Cardiac fibroblast (primary cell): Measurements from ENCODE around the gene WDR54.

ENCODE experiments used
- DNase-seq, 2 donors: peaks; one replicate each; pipeline versions ENCODE4 v3.0.0 to v3.0.0-alpha.2; 2010; ENCODE audit warnings: low read depth in 2 of 2
- H3K4me3 ChIP-seq, 2 donors: replicated peaks in 1 of 2; 1 replicate in 1 of 2; 2 replicates in 1 of 2; pipeline ENCODE4 v1.5.1; 2011; ENCODE audit warnings: low read depth in 2 of 2, low read length in 2 of 2, mild to moderate bottlenecking in 2 of 2, moderate library complexity in 1 of 2
- TF ChIP-seq, protein P1 (sequence below): IDR thresholded peaks from one replicate; pipeline ENCODE4 v1.5.1; 2011; ENCODE audit warnings: low read depth, mild to moderate bottlenecking, low read length, inconsistent platforms

Gene WDR54

DNA sequence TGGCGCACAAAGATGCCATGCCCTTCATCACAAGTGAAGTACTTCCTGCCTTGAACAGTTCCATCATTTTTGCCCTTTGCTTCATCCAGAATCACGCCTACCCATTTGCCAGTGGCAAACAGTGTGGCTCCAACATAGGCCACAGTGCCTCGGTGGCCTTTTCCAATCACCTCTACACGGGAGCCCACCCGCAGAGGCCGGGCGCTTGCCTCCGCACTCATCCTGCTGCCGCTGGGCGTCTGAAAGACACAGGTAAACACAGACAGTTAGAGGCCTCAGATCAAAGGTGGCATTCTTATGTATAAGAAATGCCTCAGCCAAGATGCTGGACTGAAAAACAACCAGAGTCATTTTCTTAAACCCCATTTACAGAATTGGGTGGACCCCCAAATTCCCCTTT, 43.5 kb upstream of the WDR54 start:
- no peak overlapping the region for H3K4me3 ChIP-seq
- no peak for DNase-seq
- TF ChIP-seq, protein P1, sequence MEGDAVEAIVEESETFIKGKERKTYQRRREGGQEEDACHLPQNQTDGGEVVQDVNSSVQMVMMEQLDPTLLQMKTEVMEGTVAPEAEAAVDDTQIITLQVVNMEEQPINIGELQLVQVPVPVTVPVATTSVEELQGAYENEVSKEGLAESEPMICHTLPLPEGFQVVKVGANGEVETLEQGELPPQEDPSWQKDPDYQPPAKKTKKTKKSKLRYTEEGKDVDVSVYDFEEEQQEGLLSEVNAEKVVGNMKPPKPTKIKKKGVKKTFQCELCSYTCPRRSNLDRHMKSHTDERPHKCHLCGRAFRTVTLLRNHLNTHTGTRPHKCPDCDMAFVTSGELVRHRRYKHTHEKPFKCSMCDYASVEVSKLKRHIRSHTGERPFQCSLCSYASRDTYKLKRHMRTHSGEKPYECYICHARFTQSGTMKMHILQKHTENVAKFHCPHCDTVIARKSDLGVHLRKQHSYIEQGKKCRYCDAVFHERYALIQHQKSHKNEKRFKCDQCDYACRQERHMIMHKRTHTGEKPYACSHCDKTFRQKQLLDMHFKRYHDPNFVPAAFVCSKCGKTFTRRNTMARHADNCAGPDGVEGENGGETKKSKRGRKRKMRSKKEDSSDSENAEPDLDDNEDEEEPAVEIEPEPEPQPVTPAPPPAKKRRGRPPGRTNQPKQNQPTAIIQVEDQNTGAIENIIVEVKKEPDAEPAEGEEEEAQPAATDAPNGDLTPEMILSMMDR: no peak

DNA sequence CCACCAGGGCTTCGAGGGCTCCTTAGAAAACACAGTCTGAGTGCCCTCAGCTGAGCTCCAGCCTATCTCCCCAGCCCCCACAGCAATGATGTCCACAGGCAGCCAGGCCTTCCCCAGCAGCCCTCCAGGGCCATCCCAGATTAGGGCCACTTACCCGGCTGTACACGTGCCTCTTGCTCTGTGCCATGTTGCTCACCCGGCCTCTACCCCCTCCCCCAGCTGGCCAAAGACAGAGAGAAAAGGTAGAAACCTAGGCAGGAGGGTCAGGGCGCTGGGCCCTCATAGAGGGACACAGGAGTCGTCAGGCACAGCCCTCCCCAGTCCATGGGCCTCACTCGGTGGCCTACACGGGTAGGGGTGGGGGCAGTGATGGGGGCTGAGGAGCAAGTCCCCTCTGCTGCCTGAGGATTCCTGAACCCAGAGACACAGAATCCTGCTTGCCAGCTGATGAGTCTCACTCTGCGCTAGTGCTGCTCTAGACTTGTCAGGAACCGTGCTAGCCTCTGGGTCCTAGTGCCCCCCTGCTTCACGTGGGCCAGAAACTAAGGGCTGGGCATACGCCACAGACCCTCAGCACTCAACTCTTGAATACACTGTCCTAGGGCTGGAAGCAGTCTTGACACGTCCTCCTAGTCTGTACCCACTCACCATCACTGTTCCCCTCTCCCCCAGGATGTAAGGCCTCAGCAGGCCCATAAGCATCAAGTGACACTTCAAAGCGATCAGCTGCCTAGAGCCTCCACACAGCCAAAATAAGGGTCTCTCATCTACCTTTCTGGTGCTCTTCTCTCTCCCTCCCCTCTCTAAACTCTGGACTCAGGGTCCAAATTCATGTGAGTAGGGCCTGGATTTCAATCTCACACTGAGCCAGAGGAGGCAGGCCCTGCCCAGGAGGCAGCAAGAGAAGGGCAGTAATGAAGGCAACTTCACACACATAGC, 41.4 kb upstream of the WDR54 start, which contains the start of gene DCTN1:
DCTN1 (minus strand) TSS at position 461 of the 939 bp plus-strand sequence; CDS start at position 187, 274 bp downstream.
- H3K4me3 ChIP-seq: peak within 1 kb of the TSS; percentile 47 to 49
- DNase-seq: peak; percentile 71 to 72
- TF ChIP-seq, protein P1: no peak

DNA sequence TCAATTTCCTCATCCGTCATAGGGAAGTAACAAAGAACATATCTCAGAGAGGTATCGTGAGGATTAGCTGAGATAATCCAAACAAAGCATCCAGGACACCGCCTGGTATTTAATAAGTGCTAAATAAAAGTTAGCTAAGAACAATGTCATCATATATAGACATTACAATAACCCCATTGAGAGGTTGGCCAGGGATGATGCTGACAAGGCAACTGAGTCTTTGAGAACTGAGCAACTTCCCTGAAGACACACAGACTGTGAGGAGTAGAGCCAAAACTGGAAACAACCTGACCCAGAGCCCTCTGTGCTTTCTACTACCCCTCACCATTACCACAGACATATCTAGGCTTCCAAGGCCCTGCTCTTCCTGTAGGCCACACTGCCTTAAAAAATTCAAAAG, 39.8 kb upstream of the WDR54 start:
- no peak overlapping the region for H3K4me3 ChIP-seq
- DNase-seq: no peak
- TF ChIP-seq, protein P1: no peak

DNA sequence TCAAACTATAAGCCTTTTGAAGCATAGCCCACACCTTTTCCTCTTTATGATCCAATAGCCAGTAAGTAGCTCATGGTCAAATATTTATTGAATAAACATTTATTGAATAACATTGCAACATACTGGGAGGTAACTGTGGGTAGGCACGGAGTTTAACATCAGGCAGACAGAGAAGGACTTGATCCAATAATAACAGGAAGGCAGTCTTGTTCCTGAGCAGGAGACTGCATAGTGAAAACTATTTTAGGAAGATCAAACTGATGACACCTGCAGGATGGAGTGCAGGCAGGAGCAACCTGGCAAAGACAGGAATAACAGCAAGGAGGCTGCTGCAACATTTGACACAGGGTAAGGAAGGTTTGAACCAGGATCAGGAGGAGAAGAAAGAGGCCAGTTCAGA, 38.3 kb upstream of the WDR54 start:
- no peak overlapping the region for H3K4me3 ChIP-seq
- TF ChIP-seq, protein P1: no peak
- DNase-seq: peak; percentile 49 to 83

DNA sequence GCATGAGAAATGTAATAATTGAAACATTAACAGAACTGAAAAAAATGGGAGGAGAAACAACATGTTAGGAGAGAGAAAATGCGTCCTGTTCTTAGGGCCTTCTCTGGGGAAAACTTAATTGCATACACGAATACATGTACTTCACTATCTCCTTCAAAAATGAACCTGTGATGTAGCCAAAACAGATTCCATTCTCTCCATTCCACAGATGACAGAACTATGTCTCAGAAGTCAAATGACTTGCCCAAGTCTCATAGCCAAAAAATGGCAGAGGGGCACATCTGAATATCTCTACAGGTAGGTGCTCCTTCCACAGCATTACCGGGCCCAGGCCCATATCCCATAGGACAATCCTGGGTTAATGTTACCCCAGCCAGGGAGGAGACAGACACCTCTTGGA, 37.5 kb upstream of the WDR54 start:
- H3K4me3 ChIP-seq: no peak overlapping the region
- TF ChIP-seq, protein P1: no peak
- peak; percentile 43 to 65 for DNase-seq

DNA sequence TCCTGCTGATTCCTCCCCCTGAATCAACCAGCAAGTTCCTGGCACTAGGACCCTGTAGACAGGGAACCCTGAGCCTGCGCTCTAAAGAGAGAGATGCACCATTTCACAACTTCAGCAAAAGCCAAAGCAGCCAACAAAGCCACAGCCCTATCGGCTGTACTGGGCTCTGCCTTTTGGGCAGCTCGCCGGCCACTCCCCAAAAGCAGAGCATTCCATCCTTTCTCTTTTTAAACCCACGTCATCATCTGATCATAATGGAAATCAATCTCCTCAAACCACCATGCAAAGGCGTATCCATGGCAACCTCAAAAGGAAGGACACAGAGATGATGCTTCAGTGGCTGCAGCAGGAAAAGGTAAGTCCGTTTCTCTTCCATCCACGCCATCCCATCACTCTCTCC, 36.1 kb upstream of the WDR54 start:
- TF ChIP-seq, protein P1: no peak
- DNase-seq: peak; percentile 13 to 17
- no peak overlapping the region for H3K4me3 ChIP-seq

DNA sequence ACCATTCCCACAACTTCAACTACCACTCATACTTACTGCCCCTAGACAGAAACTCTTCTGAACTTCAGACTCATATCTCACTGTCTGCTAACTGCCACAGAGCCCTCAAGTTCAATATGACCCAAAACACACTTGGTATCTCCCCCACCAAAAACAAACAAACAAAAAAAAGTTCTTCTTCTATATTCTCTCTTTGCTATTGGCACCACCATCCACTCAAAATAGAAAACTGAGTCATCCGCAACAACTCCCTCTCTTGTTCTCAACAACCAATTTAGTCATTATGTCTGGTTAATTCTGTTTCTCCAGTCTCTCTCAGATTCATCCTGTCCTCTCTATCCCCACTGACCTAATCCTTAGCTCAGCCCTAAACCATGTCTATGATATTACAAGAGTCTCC, 34.2 kb upstream of the WDR54 start:
- TF ChIP-seq, protein P1: no peak
- no peak overlapping the region for H3K4me3 ChIP-seq
- DNase-seq: peak in 1 of 2 donors; percentile 68
